HK-2 (cell line): ENCODE measurements around the gene DDX19B.
"Not testable (repeated sequence)": the region's sequence is repeated elsewhere in the genome, so short reads cannot be mapped to it uniquely, and the experiment has no call there.

Experiments used
- DNase-seq: peaks from one replicate; pipeline ENCODE4 v3.0.0-alpha.2; 2018; ENCODE audit not compliant: unreplicated experiment

The DDX19B gene

GRCh38 chr16:70349783-70350182, 50.8 kb downstream of the DDX19B start:
- no peak for DNase-seq

DNA sequence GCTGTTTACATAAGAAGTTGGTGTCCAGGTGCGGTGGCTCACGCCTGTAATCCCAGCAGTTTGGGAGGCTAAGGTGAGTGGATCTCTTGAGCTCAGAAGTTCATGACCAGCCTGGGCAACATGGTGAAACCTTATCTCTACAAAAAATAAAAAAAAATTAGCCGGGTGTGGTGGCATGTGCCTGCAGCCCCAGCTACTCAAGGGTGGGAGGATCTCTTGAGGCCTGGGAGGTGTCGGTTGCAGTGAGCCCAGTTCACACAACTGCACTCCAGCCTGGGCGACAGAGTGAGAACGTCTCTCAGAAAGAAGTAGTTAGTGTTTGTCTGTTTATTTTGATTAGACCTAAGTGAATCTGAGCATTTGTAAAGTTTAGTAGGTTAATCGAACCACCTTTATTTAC, 60.6 kb downstream of the DDX19B start:
- DNase-seq: no peak

- DNase-seq: no peak
Observed at GRCh38 chr16:70364399-70364798, 65.4 kb downstream of the DDX19B start.

- not testable (repeated sequence) for DNase-seq
Observed at GRCh38 chr16:70370145-70370544, 71.2 kb downstream of the DDX19B start.

DNA sequence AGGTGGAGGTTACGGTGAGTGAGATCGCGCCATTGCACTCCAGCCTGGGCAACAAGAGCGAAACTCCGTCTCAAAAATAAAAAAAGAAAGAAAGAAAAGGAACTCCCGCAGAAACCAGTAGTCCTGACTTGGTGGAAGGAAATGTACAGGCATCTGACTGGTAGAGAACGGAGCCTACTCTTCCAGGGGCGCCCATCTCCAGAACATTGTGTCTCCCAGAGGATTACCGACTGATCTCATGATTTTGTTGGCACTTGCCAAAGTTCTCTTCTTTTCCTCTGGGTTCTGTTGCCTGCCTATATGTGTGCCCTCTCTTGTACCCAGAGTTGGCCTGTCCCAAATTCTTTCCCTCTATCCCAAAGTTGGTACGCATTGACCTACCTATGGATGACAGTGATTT, 71.9 kb downstream of the DDX19B start:
- no peak for DNase-seq

- no peak for DNase-seq
Observed at GRCh38 chr16:70372921-70373728, 74.1 kb downstream of the DDX19B start.

DNA sequence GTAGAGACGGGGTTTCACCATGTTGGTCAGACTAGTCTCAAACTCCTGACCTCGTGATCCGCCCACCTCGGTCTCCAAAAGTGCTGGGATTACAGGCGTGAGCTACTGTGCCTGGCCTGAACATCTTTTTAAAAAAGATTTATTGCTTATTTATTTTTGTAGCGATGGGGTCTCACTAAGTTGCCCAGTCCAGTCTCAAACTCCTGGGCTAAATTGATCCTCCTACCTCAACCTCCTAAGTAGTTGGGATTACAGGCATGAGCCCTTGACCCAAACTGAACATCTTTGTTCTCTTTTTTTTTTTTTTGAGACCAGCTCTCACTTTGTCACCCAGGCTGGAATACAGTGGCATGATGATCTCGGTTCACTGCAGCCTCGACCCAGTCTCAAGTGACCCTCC, 75.2 kb downstream of the DDX19B start:
- DNase-seq: no peak

- no peak for DNase-seq
Observed at GRCh38 chr16:70375636-70376611, 76.9 kb downstream of the DDX19B start.

- DNase-seq: no peak
Observed at GRCh38 chr16:70377782-70378181, 78.8 kb downstream of the DDX19B start.

DNA sequence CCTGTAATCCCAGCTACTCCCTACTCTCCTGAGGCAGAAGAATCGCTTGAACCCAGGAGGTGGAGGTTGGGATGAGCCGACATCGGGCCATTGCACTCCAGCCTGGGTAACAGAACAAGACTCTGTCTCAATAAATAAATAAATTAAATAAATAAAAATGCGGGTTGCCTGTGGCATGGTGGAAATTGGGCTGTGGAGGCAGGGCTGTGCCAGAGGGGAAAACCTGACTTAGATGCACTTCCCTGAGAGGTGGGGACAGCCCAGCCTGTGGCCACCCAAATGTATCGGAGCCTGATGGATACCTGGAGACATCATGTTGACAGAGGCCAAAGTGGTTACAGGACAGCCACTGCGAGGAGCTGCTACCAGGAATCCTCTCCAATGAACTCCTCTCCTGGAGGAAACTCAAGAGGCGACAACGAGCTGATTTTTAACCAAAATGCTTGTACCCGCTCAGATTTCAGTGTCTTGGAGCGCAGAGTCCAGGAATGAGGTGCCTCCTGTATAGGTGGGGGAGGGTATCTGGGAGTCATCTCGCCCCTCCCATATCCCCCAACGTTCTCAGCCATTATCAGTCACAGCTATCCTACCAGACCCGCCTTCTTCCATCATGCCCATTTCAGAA, 80.0 kb downstream of the DDX19B start:
- no peak for DNase-seq

DNA sequence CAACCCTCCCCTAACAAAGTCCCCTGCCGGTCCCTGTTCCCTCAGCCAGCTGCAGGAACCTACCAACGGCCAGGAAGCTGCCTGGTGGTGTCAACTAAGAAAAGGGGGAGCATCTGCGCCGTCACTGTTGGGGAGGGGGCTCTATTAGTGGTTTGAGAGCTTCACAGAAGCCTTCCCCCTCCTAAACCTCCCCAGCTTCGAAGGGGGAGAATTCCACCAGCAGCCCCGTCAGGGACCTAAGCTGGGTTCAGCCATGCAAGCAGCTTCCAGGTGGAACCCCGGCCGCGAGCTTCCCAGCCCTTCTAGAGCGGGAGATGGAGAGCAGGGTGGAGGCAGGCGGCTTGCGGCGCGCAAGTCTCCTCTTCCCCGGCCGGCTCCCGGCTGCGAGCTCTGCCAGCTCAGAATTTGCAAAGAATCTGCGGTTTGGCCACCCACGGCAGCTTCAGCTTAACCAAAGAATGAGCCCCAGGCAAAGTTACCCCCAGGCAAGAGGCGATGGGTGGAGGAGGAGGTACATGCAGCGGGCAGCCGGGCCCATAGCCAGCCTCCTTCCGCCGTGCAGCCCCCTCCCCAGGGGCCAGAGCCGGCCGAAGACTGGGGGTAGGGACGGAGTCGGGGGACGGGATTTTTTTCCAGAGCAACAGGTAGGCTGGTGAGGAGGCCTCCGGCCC, 81.4 kb downstream of the DDX19B start:
- DNase-seq: peak; percentile 80

- peak; percentile 98 for DNase-seq
Observed at GRCh38 chr16:70380919-70381603, 82.1 kb downstream of the DDX19B start.

GRCh38 chr16:70381604-70382342, 82.8 kb downstream of the DDX19B start:
- no peak for DNase-seq

DNA sequence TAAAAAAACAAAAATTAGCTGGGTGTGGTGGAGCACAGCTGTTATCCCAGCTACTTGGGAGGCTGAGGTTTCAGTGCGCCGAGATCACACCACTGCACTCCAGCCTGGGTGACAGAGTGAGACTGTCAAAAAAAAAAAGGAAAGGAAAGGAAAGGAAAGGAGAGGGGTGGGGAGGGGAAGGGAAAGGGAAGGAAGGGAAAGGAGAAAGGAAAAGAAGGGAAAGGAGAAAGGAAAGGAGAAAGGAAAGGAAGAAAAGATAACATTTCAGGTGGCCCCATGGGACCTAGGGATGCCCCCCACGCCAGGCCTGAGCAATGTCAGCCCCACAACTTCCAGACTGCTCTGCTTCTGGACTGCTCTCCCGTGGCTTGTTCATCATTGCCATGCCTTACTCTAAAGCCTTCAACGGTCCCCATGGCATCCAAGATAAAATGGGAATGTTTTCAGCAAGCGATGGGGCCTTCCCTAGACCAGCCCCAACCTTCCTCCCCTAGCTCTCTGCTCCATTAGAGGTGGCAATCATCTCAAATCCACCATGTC, 84.5 kb downstream of the DDX19B start:
- no peak for DNase-seq
